Activated naive CD4-positive, alpha-beta T cell treated with anti-CD3 and anti-CD28 coated beads, Interleukin-2, amount 50 U/mL, for 24 hours (primary cell): ENCODE data around the gene CNTNAP2.

Experiments
- H3K27ac Mint-ChIP-seq: one replicate; pipeline ENCODE4 v1.8.0; 2021; ENCODE audit warnings: mild to moderate bottlenecking, mixed read lengths
- H3K27me3 Mint-ChIP-seq: one replicate; pipeline ENCODE4 v1.8.0; 2021; ENCODE audit warnings: mixed read lengths
- H3K36me3 Mint-ChIP-seq: one replicate; pipeline ENCODE4 v1.8.0; 2021; ENCODE audit warnings: mixed read lengths
- H3K4me1 Mint-ChIP-seq: one replicate; pipeline ENCODE4 v1.8.0; 2021; ENCODE audit warnings: mixed read lengths
- H3K4me3 Mint-ChIP-seq: one replicate; pipeline ENCODE4 v1.8.0; 2021; ENCODE audit warnings: mild to moderate bottlenecking, mixed read lengths
- H3K9me3 Mint-ChIP-seq: one replicate; pipeline ENCODE4 v1.8.0; 2021; ENCODE audit warnings: mixed read lengths

Gene CNTNAP2

GRCh38 chr7:146635205-146636032 is 518.8 kb downstream of the CNTNAP2 start:
- H3K27me3 Mint-ChIP-seq = no peaks in the 10 kb centered on the region
- H3K4me1 Mint-ChIP-seq = no peaks in the 10 kb centered on the region
- no peak overlapping the region for H3K4me3 Mint-ChIP-seq
- H3K27ac Mint-ChIP-seq = no peak overlapping the region
- H3K9me3 Mint-ChIP-seq = no peaks in the 10 kb centered on the region
- no peaks in the 10 kb centered on the region for H3K36me3 Mint-ChIP-seq

GRCh38 chr7:146636033-146636356 is 519.4 kb downstream of the CNTNAP2 start:
- H3K9me3 Mint-ChIP-seq = no peaks in the 10 kb centered on the region
- H3K36me3 Mint-ChIP-seq = no peaks in the 10 kb centered on the region
- H3K27ac Mint-ChIP-seq = no peak overlapping the region
- no peaks in the 10 kb centered on the region for H3K4me1 Mint-ChIP-seq
- no peak overlapping the region for H3K4me3 Mint-ChIP-seq
- no peaks in the 10 kb centered on the region for H3K27me3 Mint-ChIP-seq

- Mint-ChIP-seq H3K4me3 (no peak overlapping the region), H3K36me3 (no peaks in the 10 kb centered on the region), H3K9me3 (no peaks in the 10 kb centered on the region), H3K4me1 (no peaks in the 10 kb centered on the region), H3K27me3 (no peaks in the 10 kb centered on the region), H3K27ac (no peak overlapping the region)
These were observed 520.0 kb downstream of the CNTNAP2 start for GRCh38 chr7:146636581-146636980.

GRCh38 chr7:146639291-146639690 is 522.7 kb downstream of the CNTNAP2 start:
- Mint-ChIP-seq H3K27ac (no peak overlapping the region), H3K4me1 (no peaks in the 10 kb centered on the region), H3K27me3 (no peaks in the 10 kb centered on the region), H3K4me3 (no peak overlapping the region), H3K36me3 (no peaks in the 10 kb centered on the region), H3K9me3 (no peaks in the 10 kb centered on the region)

- Mint-ChIP-seq H3K27me3 (no peaks in the 10 kb centered on the region), H3K36me3 (no peaks in the 10 kb centered on the region), H3K27ac (no peak overlapping the region), H3K4me3 (no peak overlapping the region), H3K9me3 (no peaks in the 10 kb centered on the region), H3K4me1 (no peaks in the 10 kb centered on the region)
These were observed 524.9 kb downstream of the CNTNAP2 start for GRCh38 chr7:146641491-146641890.

GRCh38 chr7:146645383-146645976 is 528.9 kb downstream of the CNTNAP2 start:
- H3K4me3 Mint-ChIP-seq = no peak overlapping the region

GRCh38 chr7:146647445-146647844 is 530.8 kb downstream of the CNTNAP2 start:
- Mint-ChIP-seq H3K36me3 (no peaks in the 10 kb centered on the region), H3K27me3 (no peaks in the 10 kb centered on the region), H3K27ac (no peak overlapping the region), H3K4me3 (no peak overlapping the region), H3K9me3 (no peaks in the 10 kb centered on the region), H3K4me1 (no peaks in the 10 kb centered on the region)

More at GRCh38 chr7:146645383-146645976, 528.9 kb downstream of the CNTNAP2 start:
- Mint-ChIP-seq H3K27me3 (no peaks in the 10 kb centered on the region), H3K4me1 (no peaks in the 10 kb centered on the region), H3K9me3 (no peaks in the 10 kb centered on the region), H3K27ac (no peak overlapping the region), H3K36me3 (no peaks in the 10 kb centered on the region)

GRCh38 chr7:146652176-146652575 is 535.6 kb downstream of the CNTNAP2 start:
- H3K4me3 Mint-ChIP-seq = no peak overlapping the region
- no peaks in the 10 kb centered on the region for H3K27me3 Mint-ChIP-seq
- H3K36me3 Mint-ChIP-seq = no peaks in the 10 kb centered on the region
- no peaks in the 10 kb centered on the region for H3K9me3 Mint-ChIP-seq
- H3K27ac Mint-ChIP-seq = no peak overlapping the region
- H3K4me1 Mint-ChIP-seq = no peaks in the 10 kb centered on the region

- no peaks in the 10 kb centered on the region for H3K36me3 Mint-ChIP-seq
- H3K9me3 Mint-ChIP-seq = peaks cover 9% of the 10 kb centered on the region
- no peak overlapping the region for H3K4me3 Mint-ChIP-seq
- H3K27ac Mint-ChIP-seq = no peak overlapping the region
- H3K4me1 Mint-ChIP-seq = no peaks in the 10 kb centered on the region
- no peaks in the 10 kb centered on the region for H3K27me3 Mint-ChIP-seq
These were observed 537.4 kb downstream of the CNTNAP2 start for GRCh38 chr7:146654048-146654447.

GRCh38 chr7:146655928-146656797 is 539.6 kb downstream of the CNTNAP2 start:
- no peaks in the 10 kb centered on the region for H3K4me1 Mint-ChIP-seq
- H3K27me3 Mint-ChIP-seq = no peaks in the 10 kb centered on the region
- no peaks in the 10 kb centered on the region for H3K36me3 Mint-ChIP-seq
- H3K9me3 Mint-ChIP-seq = peaks cover 9% of the 10 kb centered on the region
- H3K4me3 Mint-ChIP-seq = no peak overlapping the region
- no peak overlapping the region for H3K27ac Mint-ChIP-seq

GRCh38 chr7:146656988-146657387 is 540.4 kb downstream of the CNTNAP2 start:
- Mint-ChIP-seq H3K4me1 (no peaks in the 10 kb centered on the region), H3K4me3 (no peak overlapping the region), H3K27me3 (no peaks in the 10 kb centered on the region), H3K36me3 (no peaks in the 10 kb centered on the region), H3K27ac (no peak overlapping the region), H3K9me3 (peaks cover 9% of the 10 kb centered on the region)

GRCh38 chr7:146658604-146659003 is 542.0 kb downstream of the CNTNAP2 start:
- no peak overlapping the region for H3K4me3 Mint-ChIP-seq
- H3K36me3 Mint-ChIP-seq = no peaks in the 10 kb centered on the region
- H3K27me3 Mint-ChIP-seq = no peaks in the 10 kb centered on the region
- no peak overlapping the region for H3K27ac Mint-ChIP-seq
- H3K9me3 Mint-ChIP-seq = peaks cover 9% of the 10 kb centered on the region
- H3K4me1 Mint-ChIP-seq = no peaks in the 10 kb centered on the region

GRCh38 chr7:146659732-146660131 is 543.1 kb downstream of the CNTNAP2 start:
- Mint-ChIP-seq H3K27me3 (no peaks in the 10 kb centered on the region), H3K27ac (no peak overlapping the region), H3K36me3 (no peaks in the 10 kb centered on the region), H3K9me3 (peaks cover 9% of the 10 kb centered on the region), H3K4me3 (no peak overlapping the region), H3K4me1 (no peaks in the 10 kb centered on the region)

- H3K4me3 Mint-ChIP-seq = no peak overlapping the region
- H3K4me1 Mint-ChIP-seq = no peaks in the 10 kb centered on the region
- no peak overlapping the region for H3K27ac Mint-ChIP-seq
- H3K9me3 Mint-ChIP-seq = peaks cover 9% of the 10 kb centered on the region
- H3K27me3 Mint-ChIP-seq = no peaks in the 10 kb centered on the region
- H3K36me3 Mint-ChIP-seq = no peaks in the 10 kb centered on the region
These were observed 544.2 kb downstream of the CNTNAP2 start for GRCh38 chr7:146660839-146661238.

- Mint-ChIP-seq H3K27me3 (no peaks in the 10 kb centered on the region), H3K27ac (no peak overlapping the region), H3K9me3 (peaks cover 9% of the 10 kb centered on the region), H3K4me1 (no peaks in the 10 kb centered on the region), H3K36me3 (no peaks in the 10 kb centered on the region), H3K4me3 (no peak overlapping the region)
These were observed 544.8 kb downstream of the CNTNAP2 start for GRCh38 chr7:146661435-146661834.

- H3K27ac Mint-ChIP-seq = no peak overlapping the region
- no peaks in the 10 kb centered on the region for H3K27me3 Mint-ChIP-seq
- peaks cover 9% of the 10 kb centered on the region for H3K9me3 Mint-ChIP-seq
- no peaks in the 10 kb centered on the region for H3K4me1 Mint-ChIP-seq
- H3K36me3 Mint-ChIP-seq = no peaks in the 10 kb centered on the region
- no peak overlapping the region for H3K4me3 Mint-ChIP-seq
These were observed 545.3 kb downstream of the CNTNAP2 start for GRCh38 chr7:146661929-146662328.
